Astrocyte (in vitro differentiated cells and primary cell): ENCODE data around the gene ATXN7L1. TPM values are rescaled to one million over a fixed set of nuclear protein-coding genes. Genes with fewer than 3 reads are reported as not detected.
A peak's percentile ranks its signal among the peaks of the same experiment; 100 is the strongest.

Source experiments
- DNase-seq: peaks from one replicate; pipeline ENCODE4 v3.0.0-alpha.2; 2010; ENCODE audit warnings: low read depth
- FAIRE-seq: peaks from 2 replicates; lab custom pipeline; 2011; peaks lifted over from hg19 to GRCh38; lab: Jason Lieb, UNC
- H2AFZ ChIP-seq: 2 replicates; pipeline ENCODE4 v1.6.0; 2012; ENCODE audit warnings: low read depth, low read length, inconsistent platforms
- H3K27ac ChIP-seq: 2 replicates; pipeline ENCODE4 v1.5.1; 2011; ENCODE audit warnings: low read depth, low read length, inconsistent platforms
- H3K27me3 ChIP-seq: 2 replicates; pipeline ENCODE4 v1.6.0; 2011; ENCODE audit warnings: low read length, inconsistent platforms; ENCODE audit not compliant: insufficient read depth
- H3K36me3 ChIP-seq: 2 replicates; pipeline ENCODE4 v1.5.1; 2011; ENCODE audit warnings: low read length, inconsistent platforms; ENCODE audit not compliant: insufficient read depth
- H3K4me1 ChIP-seq: 2 replicates; pipeline ENCODE4 v1.5.1; 2011; ENCODE audit warnings: low read length, inconsistent platforms; ENCODE audit not compliant: insufficient read depth
- H3K4me2 ChIP-seq: 2 replicates; pipeline ENCODE4 v1.6.0; 2012; ENCODE audit warnings: low read length, inconsistent platforms
- H3K4me3 ChIP-seq: 2 replicates; pipeline ENCODE4 v1.5.1; 2011; ENCODE audit warnings: low read depth, mild to moderate bottlenecking, low read length, inconsistent platforms; ENCODE audit not compliant: insufficient read depth
- H3K79me2 ChIP-seq: 2 replicates; pipeline ENCODE4 v1.6.0; 2012; ENCODE audit warnings: mild to moderate bottlenecking, low read length, inconsistent platforms; ENCODE audit not compliant: insufficient read depth
- H3K9ac ChIP-seq: 2 replicates; pipeline ENCODE4 v1.6.0; 2012; ENCODE audit warnings: mild to moderate bottlenecking, low read length, inconsistent platforms
- H3K9me3 ChIP-seq: 2 replicates; pipeline ENCODE4 v1.5.1; 2012; ENCODE audit warnings: low read depth, mild to moderate bottlenecking, low read length, inconsistent platforms; ENCODE audit not compliant: insufficient read depth
- H4K20me1 ChIP-seq: 2 replicates; pipeline ENCODE4 v1.6.0; 2012; ENCODE audit warnings: low read length, inconsistent platforms; ENCODE audit not compliant: insufficient read depth
- H3K27ac Mint-ChIP-seq: one replicate; pipeline ENCODE4 v1.8.0; 2021; ENCODE audit warnings: mild to moderate bottlenecking, mixed read lengths; ENCODE audit not compliant: unreplicated experiment
- H3K27me3 Mint-ChIP-seq: one replicate; pipeline ENCODE4 v1.8.0; 2021; ENCODE audit warnings: low read depth, mixed read lengths; ENCODE audit not compliant: unreplicated experiment
- H3K36me3 Mint-ChIP-seq: one replicate; pipeline ENCODE4 v1.8.0; 2021; ENCODE audit warnings: low read depth, mixed read lengths; ENCODE audit not compliant: unreplicated experiment
- H3K4me1 Mint-ChIP-seq: one replicate; pipeline ENCODE4 v1.8.0; 2021; ENCODE audit warnings: low read depth, mixed read lengths; ENCODE audit not compliant: unreplicated experiment
- H3K4me3 Mint-ChIP-seq: one replicate; pipeline ENCODE4 v1.8.0; 2021; ENCODE audit warnings: mild to moderate bottlenecking, moderate library complexity, mixed read lengths; ENCODE audit not compliant: unreplicated experiment
- H3K9me3 Mint-ChIP-seq: one replicate; pipeline ENCODE4 v1.8.0; 2021; ENCODE audit warnings: mild to moderate bottlenecking, mixed read lengths; ENCODE audit not compliant: unreplicated experiment
- EZH2 ChIP-seq: IDR thresholded peaks from 2 replicates; pipeline ENCODE4 v1.6.1; 2012; ENCODE audit warnings: mild to moderate bottlenecking, low read length, inconsistent platforms; ENCODE audit not compliant: insufficient read depth
- total RNA-seq: library from RNA; stranded (reverse); gene quantifications from 2 replicates; pipeline ENCODE4 v1.2.1, GENCODE V29; 2021
- TF ChIP-seq, protein P1 (sequence below): IDR thresholded peaks from 2 replicates; pipeline ENCODE4 v1.5.1; 2011; ENCODE audit warnings: low read depth, mild to moderate bottlenecking, inconsistent platforms, low read length, moderate library complexity; ENCODE audit not compliant: insufficient read depth

Gene ATXN7L1
- total RNA-seq, 1 donor from 2014 or later, result 7.6 TPM

DNA sequence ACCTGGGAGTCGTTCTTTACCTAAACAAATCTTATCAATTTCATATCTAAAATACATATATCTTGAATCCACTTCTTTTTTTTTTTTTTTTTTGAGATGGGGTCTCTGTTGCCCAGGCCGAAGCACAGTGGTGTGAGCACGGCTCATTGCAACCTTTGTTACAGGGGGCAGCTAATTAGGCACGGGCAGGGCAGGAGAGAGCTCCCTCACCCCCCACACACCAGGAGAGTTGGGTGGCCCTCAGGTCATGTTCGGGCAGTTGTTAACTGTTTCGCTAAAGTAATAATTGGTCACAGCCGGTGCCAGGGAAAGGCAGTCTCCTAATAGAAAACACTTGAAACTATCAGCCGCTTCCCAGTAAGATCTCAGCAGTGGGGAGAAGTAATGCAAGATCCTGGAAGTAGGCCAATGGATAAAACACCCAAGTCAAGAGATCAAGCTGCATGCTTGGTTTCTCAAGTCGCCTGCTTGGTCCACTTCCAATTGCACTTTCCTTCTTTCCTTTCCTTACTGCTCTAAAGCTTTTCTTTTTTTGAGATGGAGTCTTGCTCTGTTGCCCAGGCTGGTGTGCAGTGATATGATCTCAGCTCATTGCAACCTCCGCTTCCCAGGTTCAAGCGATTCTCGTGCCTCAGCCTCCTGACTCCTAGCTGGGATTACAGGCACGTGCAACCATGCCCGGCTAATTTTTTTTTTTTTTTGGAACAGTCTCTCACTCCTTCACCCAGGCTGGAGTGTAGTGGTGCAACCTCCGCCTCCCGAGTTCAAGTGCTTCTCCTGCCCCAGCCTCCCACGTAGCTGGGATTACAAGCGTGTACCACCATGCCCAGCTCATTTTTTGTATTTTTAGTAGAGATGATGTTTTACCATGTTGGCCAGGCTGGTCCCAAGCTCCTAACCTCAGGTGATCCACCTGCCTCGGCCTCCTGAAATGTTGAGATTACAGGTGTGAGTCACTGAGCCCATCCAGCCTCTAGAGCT lies 273.8 kb downstream of the ATXN7L1 start:
- H3K27me3 Mint-ChIP-seq, result no peaks in the 10 kb centered on the region
- peaks cover 3% of the 10 kb centered on the region for H3K9me3 Mint-ChIP-seq

DNA sequence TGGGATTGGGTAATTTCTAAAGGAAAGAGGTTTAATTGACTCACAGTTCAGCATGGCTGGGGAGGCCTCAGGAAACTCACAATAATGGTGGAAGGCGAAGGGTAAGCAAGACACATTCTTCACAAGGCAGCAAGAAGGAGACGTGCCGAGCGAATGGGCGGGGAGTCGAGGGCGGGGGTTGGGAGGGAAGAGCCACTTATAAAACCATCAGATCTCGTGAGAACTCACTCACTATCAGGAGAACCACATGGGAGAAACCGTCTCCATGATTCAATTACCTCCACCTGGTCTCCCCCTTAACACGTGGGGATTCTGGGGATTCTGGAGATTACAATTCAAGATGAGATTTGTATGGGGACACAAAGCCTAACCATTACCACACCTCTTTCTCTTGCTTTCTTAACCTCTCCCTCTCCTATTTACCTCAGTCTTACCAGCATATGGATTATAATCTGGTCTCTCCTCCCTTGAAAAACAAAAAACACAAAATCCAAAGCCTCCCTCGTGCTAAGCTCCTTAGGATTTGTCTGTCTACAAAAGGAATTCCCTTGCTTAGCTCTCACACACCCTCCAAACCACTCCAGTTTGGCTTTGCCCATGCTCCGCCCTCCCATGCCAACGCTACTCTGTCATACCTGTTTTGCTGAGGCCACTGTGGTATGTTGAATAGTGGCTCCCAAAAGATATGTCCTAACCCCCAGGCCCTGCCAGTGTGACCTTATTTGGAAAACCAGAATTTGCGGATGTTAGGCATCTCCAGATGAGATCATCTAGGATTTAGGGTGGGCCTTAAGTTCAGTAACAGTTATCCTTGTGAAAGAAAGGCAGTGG lies 275.5 kb downstream of the ATXN7L1 start:
- no peak for TF ChIP-seq EZH2
- TF ChIP-seq, protein P1, sequence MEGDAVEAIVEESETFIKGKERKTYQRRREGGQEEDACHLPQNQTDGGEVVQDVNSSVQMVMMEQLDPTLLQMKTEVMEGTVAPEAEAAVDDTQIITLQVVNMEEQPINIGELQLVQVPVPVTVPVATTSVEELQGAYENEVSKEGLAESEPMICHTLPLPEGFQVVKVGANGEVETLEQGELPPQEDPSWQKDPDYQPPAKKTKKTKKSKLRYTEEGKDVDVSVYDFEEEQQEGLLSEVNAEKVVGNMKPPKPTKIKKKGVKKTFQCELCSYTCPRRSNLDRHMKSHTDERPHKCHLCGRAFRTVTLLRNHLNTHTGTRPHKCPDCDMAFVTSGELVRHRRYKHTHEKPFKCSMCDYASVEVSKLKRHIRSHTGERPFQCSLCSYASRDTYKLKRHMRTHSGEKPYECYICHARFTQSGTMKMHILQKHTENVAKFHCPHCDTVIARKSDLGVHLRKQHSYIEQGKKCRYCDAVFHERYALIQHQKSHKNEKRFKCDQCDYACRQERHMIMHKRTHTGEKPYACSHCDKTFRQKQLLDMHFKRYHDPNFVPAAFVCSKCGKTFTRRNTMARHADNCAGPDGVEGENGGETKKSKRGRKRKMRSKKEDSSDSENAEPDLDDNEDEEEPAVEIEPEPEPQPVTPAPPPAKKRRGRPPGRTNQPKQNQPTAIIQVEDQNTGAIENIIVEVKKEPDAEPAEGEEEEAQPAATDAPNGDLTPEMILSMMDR, result no peak
- no peak for FAIRE-seq
- Histone ChIP-seq H2AFZ (no peak overlapping the region), H3K4me2 (no peak overlapping the region), H3K4me1 (no peaks in the 10 kb centered on the region), H3K27me3 (no peaks in the 10 kb centered on the region), H3K27ac (no peak overlapping the region), H3K36me3 (no peaks in the 10 kb centered on the region), H3K9me3 (no peaks in the 10 kb centered on the region), H3K4me3 (no peak overlapping the region), H3K9ac (no peak overlapping the region), H3K79me2 (no peaks in the 10 kb centered on the region), H4K20me1 (no peaks in the 10 kb centered on the region)
- DNase-seq, result no peak
- Mint-ChIP-seq H3K27me3 (no peaks in the 10 kb centered on the region), H3K4me3 (no peak overlapping the region), H3K27ac (no peak overlapping the region), H3K4me1 (peaks cover 6% of the 10 kb centered on the region), H3K9me3 (peaks cover 3% of the 10 kb centered on the region), H3K36me3 (no peaks in the 10 kb centered on the region)

More for the DNA sequence above, 273.8 kb downstream of the ATXN7L1 start:
- Histone ChIP-seq H3K9ac (no peak overlapping the region), H3K4me3 (no peak overlapping the region), H3K9me3 (no peaks in the 10 kb centered on the region), H3K36me3 (no peaks in the 10 kb centered on the region), H3K4me2 (no peak overlapping the region), H3K79me2 (no peaks in the 10 kb centered on the region), H3K4me1 (no peaks in the 10 kb centered on the region), H3K27me3 (no peaks in the 10 kb centered on the region), H2AFZ (no peak overlapping the region), H3K27ac (no peak overlapping the region), H4K20me1 (no peaks in the 10 kb centered on the region)
- Mint-ChIP-seq H3K4me3 (no peak overlapping the region), H3K36me3 (peaks cover 3% of the 10 kb centered on the region), H3K27ac (peak overlapping the region; percentile 8), H3K4me1 (peaks cover 6% of the 10 kb centered on the region)
- TF ChIP-seq, protein P1, result no peak
- TF ChIP-seq EZH2, result no peak
- DNase-seq (peak; percentile 11), FAIRE-seq (no peak)
